Ishikawa (cell line): ENCODE measurements around the gene IPO13.

ENCODE experiments used
- CEBPB ChIP-seq: IDR thresholded peaks from 2 replicates; pipeline ENCODE4 v1.6.1; 2012
- CREB1 ChIP-seq: IDR thresholded peaks from 2 replicates; pipeline ENCODE4 v1.6.1; 2012; ENCODE audit warnings: low read depth
- EGR1 ChIP-seq: IDR thresholded peaks from 2 replicates; pipeline ENCODE4 v1.6.1; 2012
- EP300 ChIP-seq: IDR thresholded peaks from 2 replicates; pipeline ENCODE4 v1.6.1; 2012; ENCODE audit warnings: borderline replicate concordance
- FOXM1 ChIP-seq: IDR thresholded peaks from 2 replicates; pipeline ENCODE4 v1.6.1; 2012; ENCODE audit warnings: low read depth, borderline replicate concordance
- MAX ChIP-seq: IDR thresholded peaks from 2 replicates; pipeline ENCODE4 v1.6.1; 2012
- NFIC ChIP-seq: IDR thresholded peaks from 2 replicates; pipeline ENCODE4 v1.6.1; 2012
- RAD21 ChIP-seq: IDR thresholded peaks from 2 replicates; pipeline ENCODE4 v1.6.1; 2012; ENCODE audit warnings: low read depth
- REST ChIP-seq: IDR thresholded peaks from 2 replicates; pipeline ENCODE4 v1.6.1; 2012; ENCODE audit warnings: low read depth, mild to moderate bottlenecking
- TAF1 ChIP-seq: IDR thresholded peaks from 2 replicates; pipeline ENCODE4 v1.6.1; 2012; ENCODE audit warnings: low read depth, mild to moderate bottlenecking
- TCF12 ChIP-seq: IDR thresholded peaks from 2 replicates; pipeline ENCODE4 v1.6.1; 2012; ENCODE audit warnings: low read depth
- TEAD4 ChIP-seq: IDR thresholded peaks from 2 replicates; pipeline ENCODE4 v1.6.1; 2012
- USF1 ChIP-seq: IDR thresholded peaks from 2 replicates; pipeline ENCODE4 v1.6.1; 2012
- YY1 ChIP-seq: IDR thresholded peaks from 2 replicates; pipeline ENCODE4 v1.6.1; 2012; ENCODE audit warnings: low read depth
- ZBTB7A ChIP-seq: IDR thresholded peaks from 2 replicates; pipeline ENCODE4 v1.6.1; 2012; ENCODE audit warnings: low read depth

IPO13 gene

GRCh38 chr1:44015206-44015605 lies 68.5 kb downstream of the IPO13 start:
- no peak for TF ChIP-seq MAX
- TF ChIP-seq TAF1: no peak

GRCh38 chr1:44016041-44016889 lies 69.5 kb downstream of the IPO13 start:
- TF ChIP-seq CEBPB (no peak), REST (no peak), EP300 (no peak), FOXM1 (no peak), YY1 (no peak), ZBTB7A (no peak), NFIC (no peak), TCF12 (no peak), EGR1 (no peak), MAX (no peak), USF1 (no peak), RAD21 (no peak), TAF1 (no peak)

GRCh38 chr1:44016890-44017400 lies 70.2 kb downstream of the IPO13 start:
- TF ChIP-seq TEAD4: no peak
- no peak for TF ChIP-seq FOXM1
- no peak for TF ChIP-seq MAX
- no peak for TF ChIP-seq TAF1
- TF ChIP-seq EGR1: no peak
- no peak for TF ChIP-seq CREB1
- no peak for TF ChIP-seq EP300
- TF ChIP-seq NFIC: no peak
- no peak for TF ChIP-seq REST
- TF ChIP-seq TCF12: no peak
- TF ChIP-seq CEBPB: no peak
- no peak for TF ChIP-seq YY1
- no peak for TF ChIP-seq USF1
